HUES48 (cell line): ENCODE measurements around the gene BICC1.

Source experiments
- H3K27ac ChIP-seq: one replicate; pipeline ENCODE4 v1.7.0; 2013; ENCODE audit warnings: low read depth, low read length, inconsistent platforms
- H3K27me3 ChIP-seq: 2 replicates; pipeline ENCODE4 v1.6.1; 2013; ENCODE audit warnings: mild to moderate bottlenecking, low read length; ENCODE audit not compliant: control insufficient read depth, insufficient read depth
- H3K36me3 ChIP-seq: 2 replicates; pipeline ENCODE4 v1.6.1; 2013; ENCODE audit warnings: low read length; ENCODE audit not compliant: control insufficient read depth, insufficient read depth
- H3K4me1 ChIP-seq: 2 replicates; pipeline ENCODE4 v1.6.1; 2013; ENCODE audit warnings: mild to moderate bottlenecking, low read length; ENCODE audit not compliant: control insufficient read depth, insufficient read depth
- H3K4me3 ChIP-seq: 2 replicates; pipeline ENCODE4 v1.5.1; 2013; ENCODE audit warnings: mild to moderate bottlenecking, low read depth, low read length
- H3K9ac ChIP-seq: 2 replicates; pipeline ENCODE4 v1.6.1; 2013; ENCODE audit warnings: mild to moderate bottlenecking, low read depth, low read length, moderate library complexity
- H3K9me3 ChIP-seq: 2 replicates; pipeline ENCODE4 v1.6.1; 2013; ENCODE audit warnings: low read length; ENCODE audit not compliant: control insufficient read depth, insufficient read depth

The BICC1 gene

DNA sequence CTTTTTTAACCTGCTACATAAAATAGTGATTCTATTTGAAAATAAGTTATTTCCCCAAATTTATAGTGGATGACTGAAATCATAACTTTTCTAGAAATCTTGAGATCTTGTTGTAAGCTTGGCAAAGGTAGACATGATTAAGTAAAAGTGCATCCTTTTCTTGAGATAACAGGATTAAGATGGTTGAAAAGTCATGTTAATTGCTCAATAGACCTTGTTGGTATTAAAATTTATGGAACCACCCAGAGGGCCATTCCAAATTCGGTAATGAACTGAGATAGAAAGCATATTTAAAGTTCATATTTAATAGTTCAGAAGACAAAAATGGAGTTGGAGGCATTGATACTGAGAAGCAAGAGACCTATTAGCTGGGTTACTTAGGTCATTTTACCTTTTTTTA is 139.1 kb downstream of the BICC1 start:
- H3K27me3 ChIP-seq: no peaks in the 10 kb centered on the region
- H3K4me3 ChIP-seq: no peak overlapping the region
- no peak overlapping the region for H3K9ac ChIP-seq
- no peaks in the 10 kb centered on the region for H3K9me3 ChIP-seq
- no peaks in the 10 kb centered on the region for H3K36me3 ChIP-seq
- 0 out of 2 replicates have a peak, but pooled peaks cover 6% of the 10 kb centered on the region for H3K4me1 ChIP-seq
- H3K27ac ChIP-seq: no peak overlapping the region

DNA sequence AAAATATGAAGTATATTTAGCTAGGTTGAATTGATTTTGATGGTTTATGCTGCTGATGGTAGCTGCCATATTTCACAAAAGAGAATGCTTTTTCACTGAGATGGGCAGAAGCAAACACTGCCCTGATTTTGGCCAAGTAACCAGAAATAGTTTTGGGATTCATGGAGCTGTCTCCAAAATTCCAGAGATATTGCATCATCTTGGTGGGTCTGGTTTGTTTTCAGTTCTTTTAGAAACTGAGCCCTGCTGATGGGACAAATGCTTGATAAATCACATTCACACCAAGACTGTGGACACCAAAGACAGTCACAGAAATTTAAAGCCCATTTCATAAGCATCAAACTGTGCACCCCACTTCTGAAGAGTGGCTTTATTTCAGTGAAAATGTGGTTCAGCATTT is 140.5 kb downstream of the BICC1 start:
- Histone ChIP-seq H3K4me1 (peaks cover 10% of the 10 kb centered on the region; the same call in 1 of the 2 replicates), H3K36me3 (no peaks in the 10 kb centered on the region), H3K9ac (no peak overlapping the region), H3K9me3 (no peaks in the 10 kb centered on the region), H3K4me3 (no peak overlapping the region), H3K27me3 (no peaks in the 10 kb centered on the region), H3K27ac (no peak overlapping the region)

DNA sequence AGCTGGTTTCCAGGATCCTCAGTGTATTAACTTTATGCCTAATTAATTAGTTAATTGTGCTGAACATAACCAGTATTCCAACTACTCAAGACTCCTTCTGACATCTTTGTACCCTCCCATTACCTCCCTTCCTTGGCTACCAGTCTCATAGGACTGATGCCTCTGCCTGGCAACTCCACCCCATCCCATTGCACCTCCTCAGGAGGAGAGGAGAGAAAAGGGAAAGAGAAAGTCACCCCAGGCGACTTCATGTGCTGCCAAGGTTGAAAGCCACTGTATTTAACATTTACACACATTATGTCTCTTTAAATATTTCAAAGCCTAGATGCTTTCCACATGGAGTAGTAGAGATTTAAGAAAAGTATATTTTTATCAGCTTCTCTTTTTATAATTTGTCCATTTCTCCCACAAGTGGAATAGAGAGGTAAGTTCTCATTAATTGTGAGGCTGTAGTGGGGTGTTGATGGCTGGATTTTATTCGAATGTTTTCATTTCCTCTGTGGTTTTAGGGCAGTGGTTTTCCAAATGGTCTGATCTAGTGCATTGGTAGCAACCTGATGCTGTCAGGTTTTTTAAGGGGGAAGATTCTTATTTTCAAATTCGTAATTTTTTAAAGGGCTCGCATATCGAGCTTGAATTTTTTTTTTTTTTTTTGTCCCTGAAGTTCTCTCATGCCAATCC is 148.0 kb downstream of the BICC1 start:
- Histone ChIP-seq H3K27ac (no peak overlapping the region), H3K9ac (no peak overlapping the region), H3K9me3 (peaks cover 19% of the 10 kb centered on the region), H3K4me1 (peaks cover 4% of the 10 kb centered on the region; the same call in 1 of the 2 replicates), H3K4me3 (no peak overlapping the region), H3K27me3 (no peaks in the 10 kb centered on the region), H3K36me3 (no peaks in the 10 kb centered on the region)

DNA sequence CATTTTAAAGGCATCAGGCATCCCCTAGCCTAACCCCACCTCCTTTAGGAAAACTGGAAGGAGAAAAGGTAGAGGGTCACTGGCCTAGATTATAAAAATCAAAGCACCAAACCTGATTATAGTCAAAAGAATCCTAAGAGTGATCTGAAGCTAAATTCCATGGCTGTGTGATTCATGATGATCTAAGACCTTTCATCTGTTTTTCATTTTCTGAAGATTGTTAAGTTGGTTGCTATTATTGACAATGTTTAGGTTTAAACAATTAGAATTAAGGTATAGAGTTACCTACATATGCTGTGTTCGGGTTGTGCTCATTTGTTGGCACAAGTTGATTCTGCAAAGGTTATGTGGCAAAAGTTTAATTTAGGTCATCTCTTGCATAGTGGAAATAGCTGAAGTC is 148.7 kb downstream of the BICC1 start:
- H3K4me3 ChIP-seq: no peak overlapping the region
- H3K27ac ChIP-seq: no peak overlapping the region
- H3K9ac ChIP-seq: no peak overlapping the region
- H3K4me1 ChIP-seq: peaks cover 8% of the 10 kb centered on the region; the same call in 1 of the 2 replicates
- no peaks in the 10 kb centered on the region for H3K36me3 ChIP-seq
- H3K9me3 ChIP-seq: peaks cover 19% of the 10 kb centered on the region
- H3K27me3 ChIP-seq: no peaks in the 10 kb centered on the region

DNA sequence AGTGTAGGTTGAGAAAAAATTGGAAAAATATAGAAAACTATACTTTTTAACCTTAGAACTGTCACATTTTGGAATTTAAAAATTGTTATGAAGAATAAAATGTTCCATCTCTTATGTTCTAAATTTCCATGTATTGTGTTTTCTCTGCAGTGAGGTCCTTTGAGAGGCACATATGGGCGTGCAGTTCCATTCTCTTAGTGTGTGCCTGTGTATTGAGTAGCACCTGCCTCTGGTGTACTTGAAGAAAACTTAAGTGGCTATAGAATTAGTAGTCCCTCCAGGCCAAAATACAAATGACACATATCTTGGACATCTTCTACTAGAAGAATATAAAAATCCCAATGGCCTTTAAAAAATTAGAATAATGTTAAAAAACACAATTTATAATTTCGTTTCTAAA is 149.2 kb downstream of the BICC1 start:
- no peak overlapping the region for H3K27ac ChIP-seq
- peaks cover 19% of the 10 kb centered on the region for H3K9me3 ChIP-seq
- H3K27me3 ChIP-seq: no peaks in the 10 kb centered on the region
- peaks cover 14% of the 10 kb centered on the region; the same call in 1 of the 2 replicates for H3K4me1 ChIP-seq
- no peak overlapping the region for H3K9ac ChIP-seq
- H3K36me3 ChIP-seq: no peaks in the 10 kb centered on the region
- no peak overlapping the region for H3K4me3 ChIP-seq

DNA sequence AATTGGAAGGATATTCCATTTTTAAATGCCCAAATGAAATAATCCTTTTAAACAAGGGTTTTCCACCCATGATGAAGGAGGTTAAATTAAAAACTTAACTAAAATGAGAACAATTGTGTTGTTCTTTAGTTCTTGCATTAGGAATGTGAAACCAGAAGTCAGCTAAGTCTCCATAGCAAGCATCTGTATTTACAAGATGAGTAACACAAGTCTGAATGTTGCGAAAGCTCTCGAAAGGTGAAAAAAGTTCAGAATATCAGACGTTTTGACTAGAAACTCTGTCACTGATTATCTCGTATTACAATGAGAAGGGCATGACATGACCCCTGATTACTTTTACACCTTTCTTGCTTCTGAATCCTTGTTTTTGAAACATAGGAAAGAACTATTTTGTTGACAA is 149.6 kb downstream of the BICC1 start:
- peaks cover 15% of the 10 kb centered on the region for H3K4me1 ChIP-seq
- H3K27me3 ChIP-seq: no peaks in the 10 kb centered on the region
- no peak overlapping the region for H3K9ac ChIP-seq
- H3K4me3 ChIP-seq: no peak overlapping the region
- H3K36me3 ChIP-seq: no peaks in the 10 kb centered on the region
- no peak overlapping the region for H3K27ac ChIP-seq
- peaks cover 19% of the 10 kb centered on the region for H3K9me3 ChIP-seq

DNA sequence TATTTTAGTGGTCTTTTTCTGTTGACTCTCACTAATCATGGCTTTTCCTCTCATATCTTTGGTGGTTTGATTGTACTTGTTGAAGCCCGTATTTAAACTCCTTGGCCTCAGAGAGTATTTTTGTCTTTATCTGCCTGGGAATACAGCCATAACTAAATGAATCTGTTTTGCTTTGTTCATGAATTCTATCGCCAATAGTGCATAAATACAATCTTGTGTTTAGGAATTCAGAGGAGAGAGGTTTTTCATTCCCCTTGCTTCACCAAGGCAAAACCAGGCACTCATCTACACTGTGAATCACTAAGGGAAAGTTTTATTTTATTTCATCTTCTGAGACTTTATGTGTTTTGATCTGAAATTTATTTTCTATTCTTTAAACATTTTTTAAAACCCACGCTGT is 152.7 kb downstream of the BICC1 start:
- Histone ChIP-seq H3K27me3 (no peaks in the 10 kb centered on the region), H3K4me1 (peaks cover 29% of the 10 kb centered on the region), H3K9ac (no peak overlapping the region), H3K9me3 (peaks cover 19% of the 10 kb centered on the region), H3K4me3 (no peak overlapping the region), H3K36me3 (no peaks in the 10 kb centered on the region), H3K27ac (no peak overlapping the region)

DNA sequence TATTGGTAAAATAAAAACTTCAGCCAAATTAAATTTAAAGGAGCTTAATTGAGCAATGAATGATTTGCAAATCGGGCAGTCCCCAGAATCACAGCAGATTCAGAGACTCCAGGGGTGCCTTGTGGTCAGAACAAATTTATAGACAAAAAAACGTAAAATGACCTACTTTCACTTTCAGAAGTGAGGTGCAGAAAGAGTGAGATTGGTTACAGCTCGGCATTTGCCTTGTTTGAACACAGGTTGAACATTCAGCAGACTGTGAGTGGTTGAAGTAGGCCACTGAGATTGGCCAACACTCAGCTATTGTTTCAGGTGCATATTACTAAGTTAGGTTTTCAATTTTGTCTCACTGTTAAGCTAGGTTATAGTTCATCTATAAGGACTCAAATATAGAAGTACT is 153.4 kb downstream of the BICC1 start:
- Histone ChIP-seq H3K27ac (no peak overlapping the region), H3K36me3 (no peaks in the 10 kb centered on the region), H3K27me3 (no peaks in the 10 kb centered on the region), H3K9ac (no peak overlapping the region), H3K9me3 (peaks cover 19% of the 10 kb centered on the region), H3K4me1 (peaks cover 29% of the 10 kb centered on the region), H3K4me3 (no peak overlapping the region)

DNA sequence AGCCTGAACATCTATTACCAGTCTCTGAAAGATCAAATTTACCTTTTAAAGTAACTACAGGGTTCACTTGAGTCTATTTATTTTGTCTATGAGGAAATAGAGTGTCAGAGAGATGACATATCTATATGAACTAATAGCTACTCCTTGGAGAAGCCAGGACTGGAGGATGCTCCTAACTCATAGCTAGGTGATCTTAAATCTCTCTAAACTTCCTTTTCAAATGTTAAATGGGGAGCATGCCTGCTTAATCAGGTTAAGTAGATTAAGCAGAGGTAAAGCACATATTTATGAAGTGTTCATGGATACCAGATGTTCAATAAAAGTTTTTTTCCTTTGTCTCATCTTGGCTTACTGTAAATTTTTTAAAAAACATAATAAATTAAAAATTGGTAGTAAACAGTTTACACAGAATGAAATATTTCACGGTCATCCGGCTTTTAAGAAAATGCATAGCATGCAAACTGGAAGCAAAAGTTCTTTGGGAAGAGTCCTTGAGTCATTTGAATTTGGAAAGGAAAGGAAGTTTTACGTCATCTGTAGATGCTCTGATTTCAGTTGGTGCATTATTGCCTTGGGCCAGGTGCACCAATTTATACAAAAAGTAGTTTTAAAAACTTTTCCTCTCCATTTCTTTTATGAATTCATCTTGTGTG is 155.1 kb downstream of the BICC1 start:
- Histone ChIP-seq H3K4me3 (no peak overlapping the region; the same call in 1 of the 2 replicates), H3K27ac (no peak overlapping the region)

DNA sequence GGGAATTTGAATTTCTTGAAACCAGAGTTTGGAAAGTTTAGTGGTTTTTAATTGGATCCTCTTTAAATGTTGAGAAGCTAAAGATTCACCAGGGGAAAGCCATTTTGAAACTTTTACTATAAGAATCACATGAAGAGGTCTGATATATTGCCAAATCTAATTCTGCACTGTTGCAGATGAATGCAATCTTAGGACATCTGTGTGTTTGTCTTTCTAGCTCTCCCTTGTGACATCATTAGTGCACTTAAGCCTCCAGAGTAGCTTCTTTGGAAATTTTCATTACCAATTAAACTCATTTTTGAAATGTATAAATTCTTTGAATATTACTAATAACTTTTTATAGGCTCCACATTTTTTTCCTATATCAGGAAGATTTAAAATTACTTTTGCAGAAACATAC is 160.2 kb downstream of the BICC1 start:
- H3K27ac ChIP-seq: no peak overlapping the region
- no peaks in the 10 kb centered on the region for H3K36me3 ChIP-seq
- H3K4me1 ChIP-seq: peaks cover 11% of the 10 kb centered on the region
- H3K9me3 ChIP-seq: no peaks in the 10 kb centered on the region
- no peak overlapping the region for H3K9ac ChIP-seq
- no peaks in the 10 kb centered on the region for H3K27me3 ChIP-seq
- H3K4me3 ChIP-seq: no peak overlapping the region

More for the DNA sequence above, 155.1 kb downstream of the BICC1 start:
- H3K36me3 ChIP-seq: no peaks in the 10 kb centered on the region
- no peaks in the 10 kb centered on the region for H3K27me3 ChIP-seq
- H3K9me3 ChIP-seq: peaks cover 19% of the 10 kb centered on the region
- H3K9ac ChIP-seq: no peak overlapping the region
- H3K4me1 ChIP-seq: peaks cover 29% of the 10 kb centered on the region

DNA sequence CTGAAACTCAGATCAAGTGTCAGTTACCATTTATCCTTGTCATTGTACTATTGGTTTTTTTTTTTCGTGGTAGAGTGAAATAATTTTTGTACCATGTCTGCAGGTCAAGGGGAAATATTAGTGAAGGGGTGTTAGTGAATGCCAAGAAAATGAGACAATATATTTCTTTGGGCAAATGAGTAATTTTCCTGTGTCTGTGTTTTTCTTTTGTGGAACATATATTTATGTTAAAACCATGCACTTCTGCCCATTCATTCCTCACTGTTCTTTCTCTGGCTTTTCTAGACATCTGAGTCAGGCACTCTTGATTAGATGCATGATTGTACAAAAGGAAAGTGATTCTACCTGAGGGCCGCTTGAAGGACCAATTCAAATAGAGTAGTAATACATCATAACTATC is 161.6 kb downstream of the BICC1 start:
- Histone ChIP-seq H3K4me1 (no peaks in the 10 kb centered on the region), H3K36me3 (no peaks in the 10 kb centered on the region), H3K9me3 (no peaks in the 10 kb centered on the region), H3K4me3 (no peak overlapping the region), H3K27me3 (no peaks in the 10 kb centered on the region), H3K9ac (no peak overlapping the region), H3K27ac (no peak overlapping the region)
